ENCODE results near the gene MDP1.
"Not testable (repeated sequence)": the region's sequence is repeated elsewhere in the genome, so short reads cannot be mapped to it uniquely, and the experiment has no call there.

DNA sequence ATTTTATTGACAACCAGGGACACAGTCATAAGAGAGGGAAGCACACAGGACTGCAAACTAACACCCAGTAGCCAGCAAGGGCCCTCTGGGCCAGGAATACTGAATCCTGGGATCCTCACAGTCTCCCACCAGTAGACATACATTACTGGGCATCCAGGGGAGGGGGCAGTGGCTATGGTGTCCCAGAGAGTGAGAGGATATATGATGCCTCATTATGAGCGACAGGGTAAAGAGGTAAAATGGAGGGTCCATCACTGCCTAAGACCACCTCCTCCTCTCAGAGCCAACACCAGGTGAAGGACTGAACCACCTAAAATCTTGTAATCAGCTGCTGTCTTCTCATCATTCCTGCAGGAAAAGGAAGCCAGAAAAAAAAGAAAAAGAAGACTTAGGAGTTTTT lies 1.0 kb upstream of the MDP1 start:
- TF ChIP-seq, protein P1, sequence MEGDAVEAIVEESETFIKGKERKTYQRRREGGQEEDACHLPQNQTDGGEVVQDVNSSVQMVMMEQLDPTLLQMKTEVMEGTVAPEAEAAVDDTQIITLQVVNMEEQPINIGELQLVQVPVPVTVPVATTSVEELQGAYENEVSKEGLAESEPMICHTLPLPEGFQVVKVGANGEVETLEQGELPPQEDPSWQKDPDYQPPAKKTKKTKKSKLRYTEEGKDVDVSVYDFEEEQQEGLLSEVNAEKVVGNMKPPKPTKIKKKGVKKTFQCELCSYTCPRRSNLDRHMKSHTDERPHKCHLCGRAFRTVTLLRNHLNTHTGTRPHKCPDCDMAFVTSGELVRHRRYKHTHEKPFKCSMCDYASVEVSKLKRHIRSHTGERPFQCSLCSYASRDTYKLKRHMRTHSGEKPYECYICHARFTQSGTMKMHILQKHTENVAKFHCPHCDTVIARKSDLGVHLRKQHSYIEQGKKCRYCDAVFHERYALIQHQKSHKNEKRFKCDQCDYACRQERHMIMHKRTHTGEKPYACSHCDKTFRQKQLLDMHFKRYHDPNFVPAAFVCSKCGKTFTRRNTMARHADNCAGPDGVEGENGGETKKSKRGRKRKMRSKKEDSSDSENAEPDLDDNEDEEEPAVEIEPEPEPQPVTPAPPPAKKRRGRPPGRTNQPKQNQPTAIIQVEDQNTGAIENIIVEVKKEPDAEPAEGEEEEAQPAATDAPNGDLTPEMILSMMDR (IDR thresholded peaks at IDR 0.05 in 2 of 3, conservative IDR thresholded peaks at IDR 0.05 in 1 of 3; ENCODE audit: control insufficient read depth in 2 of 3, extremely low read depth in 1 of 3, insufficient read depth in 1 of 3, low read depth in 3 of 3, low read length in 3 of 3), result not testable (repeated sequence)
- TF ChIP-seq CEBPB (IDR thresholded peaks at IDR 0.05; ENCODE audit: borderline replicate concordance in 1 of 2, low read depth in 2 of 2, low read length in 2 of 2); NR2C2 (IDR thresholded peaks at IDR 0.05; ENCODE audit: borderline replicate concordance, control insufficient read depth, insufficient read length, low read depth); CBX3 (IDR thresholded peaks at IDR 0.05; ENCODE audit: borderline replicate concordance, low read depth); CREB1 (IDR thresholded peaks at IDR 0.05; ENCODE audit: low read depth); SP1 (IDR thresholded peaks at IDR 0.05; ENCODE audit: low read depth, low read length); POLR2A (IDR thresholded peaks at IDR 0.05; ENCODE audit: low read depth, low read length); TCF7 (IDR thresholded peaks at IDR 0.05; ENCODE audit: borderline replicate concordance); ETV6 (conservative IDR thresholded peaks at IDR 0.05 in 1 of 2, IDR thresholded peaks at IDR 0.05 in 1 of 2; ENCODE audit: borderline replicate concordance in 1 of 2, low read depth in 1 of 2); YY1 (IDR thresholded peaks at IDR 0.05; ENCODE audit: low read depth, low read length): not testable (repeated sequence)
- TF ChIP-seq, protein P2, sequence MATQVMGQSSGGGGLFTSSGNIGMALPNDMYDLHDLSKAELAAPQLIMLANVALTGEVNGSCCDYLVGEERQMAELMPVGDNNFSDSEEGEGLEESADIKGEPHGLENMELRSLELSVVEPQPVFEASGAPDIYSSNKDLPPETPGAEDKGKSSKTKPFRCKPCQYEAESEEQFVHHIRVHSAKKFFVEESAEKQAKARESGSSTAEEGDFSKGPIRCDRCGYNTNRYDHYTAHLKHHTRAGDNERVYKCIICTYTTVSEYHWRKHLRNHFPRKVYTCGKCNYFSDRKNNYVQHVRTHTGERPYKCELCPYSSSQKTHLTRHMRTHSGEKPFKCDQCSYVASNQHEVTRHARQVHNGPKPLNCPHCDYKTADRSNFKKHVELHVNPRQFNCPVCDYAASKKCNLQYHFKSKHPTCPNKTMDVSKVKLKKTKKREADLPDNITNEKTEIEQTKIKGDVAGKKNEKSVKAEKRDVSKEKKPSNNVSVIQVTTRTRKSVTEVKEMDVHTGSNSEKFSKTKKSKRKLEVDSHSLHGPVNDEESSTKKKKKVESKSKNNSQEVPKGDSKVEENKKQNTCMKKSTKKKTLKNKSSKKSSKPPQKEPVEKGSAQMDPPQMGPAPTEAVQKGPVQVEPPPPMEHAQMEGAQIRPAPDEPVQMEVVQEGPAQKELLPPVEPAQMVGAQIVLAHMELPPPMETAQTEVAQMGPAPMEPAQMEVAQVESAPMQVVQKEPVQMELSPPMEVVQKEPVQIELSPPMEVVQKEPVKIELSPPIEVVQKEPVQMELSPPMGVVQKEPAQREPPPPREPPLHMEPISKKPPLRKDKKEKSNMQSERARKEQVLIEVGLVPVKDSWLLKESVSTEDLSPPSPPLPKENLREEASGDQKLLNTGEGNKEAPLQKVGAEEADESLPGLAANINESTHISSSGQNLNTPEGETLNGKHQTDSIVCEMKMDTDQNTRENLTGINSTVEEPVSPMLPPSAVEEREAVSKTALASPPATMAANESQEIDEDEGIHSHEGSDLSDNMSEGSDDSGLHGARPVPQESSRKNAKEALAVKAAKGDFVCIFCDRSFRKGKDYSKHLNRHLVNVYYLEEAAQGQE (IDR thresholded peaks at IDR 0.05; ENCODE audit: low read depth, low read length), result not testable (repeated sequence)

Data from GM12878 (cell line).